Measurements from ENCODE around the gene SND1.

SND1 gene

DNA sequence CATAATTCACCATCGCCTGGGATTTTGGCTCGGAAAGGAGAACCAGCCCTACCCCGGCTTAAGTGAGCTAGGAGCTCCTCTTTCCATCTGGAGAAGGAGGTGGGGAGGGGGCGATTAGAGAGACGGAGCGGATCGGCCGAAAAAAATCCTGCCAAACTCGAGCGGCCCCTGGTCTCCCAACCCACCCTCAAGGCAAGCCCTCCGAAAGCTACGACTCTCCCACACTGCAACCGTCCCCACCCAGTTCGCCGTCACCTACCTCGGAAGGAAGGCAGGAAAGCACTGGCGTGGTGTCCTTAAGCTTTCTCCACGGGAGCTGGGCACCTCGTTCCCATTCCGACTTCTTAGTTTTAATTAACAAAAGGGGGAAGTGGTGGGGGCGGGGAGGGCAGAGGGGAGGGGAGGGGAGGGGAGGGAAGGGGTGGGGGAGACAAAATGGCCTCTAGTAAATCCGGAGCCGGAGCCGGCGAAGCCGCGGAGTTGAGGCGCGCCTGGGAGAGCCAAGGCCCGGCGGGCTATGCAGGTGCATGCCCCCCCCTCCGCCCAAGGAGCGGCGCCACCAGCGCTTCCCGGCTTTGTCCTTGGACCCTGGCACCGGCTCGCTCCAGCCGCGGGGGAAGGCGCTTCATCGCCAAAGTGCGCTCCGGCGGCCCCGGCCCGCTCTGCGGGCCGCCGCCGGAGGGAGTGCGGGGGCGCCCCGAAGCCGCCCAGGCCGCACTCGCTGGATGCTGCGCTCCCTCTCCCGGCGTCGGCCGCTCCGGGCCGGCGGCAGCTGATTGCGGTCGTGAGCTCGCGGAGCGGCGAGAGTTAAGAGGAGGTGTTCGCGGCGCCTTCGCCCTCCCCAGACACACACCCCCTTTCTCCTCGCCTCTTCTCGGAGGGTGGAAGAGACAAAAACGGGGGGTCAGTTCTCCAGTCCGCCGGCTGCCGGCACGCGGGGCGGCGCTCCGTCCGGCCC, 378.9 kb downstream of the SND1 start, which contains the start of gene LRRC4:
TSS of gene LRRC4 (minus strand) at position 784 of the 958 bp plus-strand sequence. CDS start 797 bp downstream, outside the sequence.
- DNase-seq = peak; percentile 31

DNA sequence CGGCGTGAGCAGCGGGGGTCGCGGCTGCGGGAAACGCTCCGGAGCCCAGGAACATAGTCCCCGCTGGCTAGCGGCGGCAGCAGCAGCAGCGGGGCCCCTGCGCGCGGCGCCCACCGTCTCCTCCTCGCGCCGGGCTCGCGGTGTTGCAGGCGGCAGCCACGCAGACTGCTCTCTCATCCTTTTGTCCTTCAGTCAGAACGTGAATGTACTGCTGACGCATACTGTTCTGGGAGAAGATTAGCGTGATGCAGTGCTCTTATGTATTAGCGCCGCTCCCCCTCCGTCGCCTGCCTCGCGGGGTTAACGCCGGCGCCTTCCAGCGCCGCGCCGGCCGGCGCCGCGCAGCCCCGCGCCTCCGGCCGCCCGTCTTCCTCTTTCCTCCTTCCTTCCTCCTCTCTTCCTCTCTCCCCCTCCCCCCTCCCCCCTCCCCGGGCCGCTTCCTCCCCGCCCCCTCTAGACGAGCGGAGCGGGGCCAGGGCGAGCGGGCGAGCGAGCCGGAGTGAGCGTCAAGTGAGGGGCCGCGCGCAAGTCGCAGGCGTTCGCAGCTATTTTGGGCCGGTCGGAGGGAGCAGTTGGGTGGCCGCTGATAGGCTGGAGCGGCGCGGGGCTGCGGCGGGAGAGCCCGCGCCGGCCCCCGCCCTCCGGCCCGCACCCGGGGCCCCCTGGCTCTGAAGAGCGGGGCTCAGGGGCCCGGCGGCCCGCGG, 380.1 kb downstream of the SND1 start:
- peak; percentile 51 for DNase-seq

DNA sequence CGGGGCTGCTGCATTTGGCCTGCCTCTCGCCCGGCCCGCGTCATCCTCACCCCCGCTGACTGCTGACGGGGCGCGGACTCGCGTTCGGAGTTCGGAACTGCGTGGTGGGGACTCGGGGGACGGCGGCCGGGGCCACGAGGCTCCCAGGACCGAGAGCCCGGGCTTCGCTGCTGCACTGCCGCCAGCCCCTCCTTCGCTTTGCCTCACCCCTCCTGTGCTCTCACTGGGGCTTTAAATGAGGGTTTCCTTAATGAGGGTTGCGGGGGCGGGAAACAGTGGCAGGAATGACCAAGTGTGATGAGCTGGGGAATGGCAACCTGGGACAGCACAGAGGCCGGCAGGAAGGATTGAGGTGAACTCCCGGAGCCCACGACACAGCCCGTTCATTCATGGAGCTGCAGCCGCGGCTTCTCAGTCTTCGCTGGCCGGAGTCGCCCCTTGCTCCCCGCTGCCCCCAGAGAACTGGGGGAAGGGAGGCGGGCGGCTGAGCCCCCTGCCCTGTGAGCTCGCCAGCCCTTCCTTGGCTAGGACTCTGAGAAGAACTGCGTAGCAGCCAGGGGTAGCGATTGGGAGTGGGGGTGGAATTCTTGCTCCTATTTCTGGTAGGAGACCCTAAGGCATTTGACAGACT, 380.7 kb downstream of the SND1 start:
- DNase-seq = peak; percentile 15

DNA sequence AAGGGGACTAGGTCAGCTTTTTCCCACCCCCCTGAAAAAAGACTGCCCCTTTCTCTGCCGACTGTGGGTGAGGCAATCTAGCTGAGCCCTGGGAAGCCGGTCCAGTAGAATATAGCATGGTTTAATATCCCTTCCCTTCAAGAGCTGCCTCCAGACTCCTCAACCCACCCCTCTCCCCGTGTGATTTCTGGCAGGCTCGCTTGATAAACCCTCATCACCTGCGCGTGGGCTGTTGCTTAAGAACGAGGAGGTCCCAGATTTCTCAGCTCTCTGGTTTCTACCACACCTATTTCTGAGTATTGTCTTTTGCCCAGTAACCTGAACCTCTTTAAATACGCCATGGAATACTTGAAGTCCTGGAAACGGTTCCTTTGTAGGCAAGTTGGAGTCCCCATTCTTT, 381.3 kb downstream of the SND1 start:
- no peak for DNase-seq

DNA sequence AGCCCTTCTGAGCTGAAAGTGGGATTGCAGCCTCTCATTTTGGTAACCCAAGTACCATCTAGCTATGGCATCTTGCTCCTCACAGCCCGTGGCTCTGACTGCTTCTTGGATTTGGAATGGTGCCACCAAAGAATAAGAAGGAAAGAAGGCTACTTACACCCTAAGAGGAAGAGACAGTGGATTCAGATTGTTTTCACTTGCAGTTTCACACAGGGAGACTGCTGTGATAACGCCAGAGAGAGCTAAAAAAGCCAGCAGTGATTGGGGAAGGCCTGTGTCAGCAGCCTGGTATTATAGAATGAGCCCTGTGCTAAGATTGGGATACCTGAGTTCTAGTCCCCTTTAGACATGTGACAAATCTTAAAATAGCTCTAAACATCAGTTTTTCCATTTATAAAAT, 382.8 kb downstream of the SND1 start:
- DNase-seq = no peak

DNA sequence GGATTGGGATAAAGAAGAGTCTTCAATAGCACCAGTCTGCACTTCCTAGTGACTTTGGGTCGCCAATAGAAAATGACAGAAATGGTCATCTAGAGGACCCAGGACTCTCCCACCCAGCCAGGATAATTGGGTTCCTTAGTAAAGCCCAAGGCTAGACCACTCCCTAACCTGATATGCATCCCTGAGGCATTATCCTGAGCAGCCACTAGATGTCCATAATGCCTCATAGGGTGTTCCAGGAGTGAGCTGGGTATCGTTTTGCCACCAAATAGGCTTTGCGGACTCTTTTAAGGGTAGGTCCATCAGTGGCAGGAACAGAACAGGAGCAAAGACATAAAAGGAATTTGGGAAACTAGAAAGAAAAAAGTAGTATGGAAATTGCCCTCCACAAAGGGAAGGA, 383.7 kb downstream of the SND1 start:
- no peak for DNase-seq

DNA sequence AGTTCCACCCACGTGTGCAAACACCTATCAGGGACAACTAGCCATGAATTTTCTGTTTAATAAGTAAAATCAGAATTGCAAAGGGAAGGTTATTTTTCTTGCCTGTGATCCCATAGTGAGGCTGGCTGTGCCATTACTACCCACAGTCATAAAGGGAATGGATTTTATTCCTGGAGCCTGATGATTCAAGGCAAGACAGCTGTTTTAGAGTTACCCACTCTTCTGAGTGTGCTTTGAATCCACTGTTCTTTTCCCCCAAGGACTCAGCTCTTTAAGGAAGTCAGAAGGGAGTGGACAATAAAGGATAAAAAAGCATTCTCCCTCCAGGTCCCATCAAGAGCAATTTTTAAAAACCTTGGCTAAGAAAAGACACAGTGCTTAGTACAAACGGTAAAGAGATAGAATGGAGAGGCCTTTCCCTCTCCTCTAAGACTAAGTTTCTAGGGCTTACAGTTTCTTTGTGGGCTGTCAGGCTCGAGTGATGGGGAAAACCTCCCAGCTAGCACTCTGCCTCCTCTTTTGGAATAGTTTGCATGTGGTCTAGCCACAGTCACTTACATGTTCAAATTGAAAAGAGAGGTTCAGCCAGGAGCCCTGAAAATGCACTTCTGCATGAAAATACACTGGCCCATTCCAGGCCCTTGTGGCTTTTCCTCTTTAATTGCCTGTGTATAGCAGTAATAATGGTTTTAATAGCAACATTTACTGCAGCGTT, 384.4 kb downstream of the SND1 start:
- no peak for DNase-seq

DNA sequence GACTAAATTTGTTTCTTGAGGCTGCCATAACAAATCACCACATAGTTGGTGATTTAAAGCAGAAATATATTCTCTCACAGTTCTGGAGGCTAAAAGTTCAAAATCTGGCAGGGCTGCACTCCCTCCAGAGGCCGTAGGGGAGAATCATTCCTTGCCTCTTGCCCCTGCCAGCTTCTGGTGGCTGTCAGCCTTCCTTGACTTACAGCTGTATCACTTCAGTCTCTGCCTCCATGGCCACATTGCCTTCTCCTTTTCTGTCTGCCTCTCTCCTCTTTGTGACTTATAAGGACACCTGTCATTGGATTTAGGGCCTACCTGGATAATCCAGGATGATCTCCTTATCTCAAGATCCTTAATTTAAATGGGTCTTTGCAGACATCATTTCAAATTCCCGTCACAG, 385.1 kb downstream of the SND1 start:
- DNase-seq = no peak

DNA sequence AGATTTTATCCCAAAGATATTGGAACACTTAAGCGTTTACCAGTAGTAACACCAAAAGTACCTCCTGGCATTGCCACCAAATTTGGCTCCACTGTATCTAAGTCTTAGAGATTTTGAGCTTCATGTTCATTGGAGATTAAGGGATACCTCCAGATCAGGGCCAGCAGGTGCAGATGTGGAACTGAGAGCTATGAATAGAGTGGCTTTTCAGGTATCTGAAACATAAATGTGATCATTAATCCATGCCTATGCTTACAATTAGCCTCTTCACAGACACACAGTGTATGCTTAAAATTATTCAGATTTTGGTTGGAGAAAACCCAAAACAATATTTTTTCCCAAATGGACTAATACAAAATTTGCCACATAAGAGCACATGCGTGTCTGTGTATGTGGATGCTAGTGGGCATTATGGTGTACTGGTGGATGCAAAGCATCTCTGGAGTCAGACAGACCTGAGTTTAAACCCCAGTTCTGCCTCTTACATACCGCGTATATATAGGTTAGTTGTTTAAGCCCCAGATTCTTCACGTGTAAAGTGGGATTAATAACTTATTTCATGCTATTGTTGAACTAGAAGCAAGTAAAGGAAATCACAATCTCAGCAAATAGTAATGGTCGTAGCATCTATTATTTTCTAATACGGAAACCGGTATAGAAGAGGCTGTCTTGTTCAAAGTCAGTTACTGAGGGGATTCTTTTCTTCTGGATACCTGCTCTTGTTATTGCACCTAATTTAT, 386.1 kb downstream of the SND1 start:
- DNase-seq = no peak

DNA sequence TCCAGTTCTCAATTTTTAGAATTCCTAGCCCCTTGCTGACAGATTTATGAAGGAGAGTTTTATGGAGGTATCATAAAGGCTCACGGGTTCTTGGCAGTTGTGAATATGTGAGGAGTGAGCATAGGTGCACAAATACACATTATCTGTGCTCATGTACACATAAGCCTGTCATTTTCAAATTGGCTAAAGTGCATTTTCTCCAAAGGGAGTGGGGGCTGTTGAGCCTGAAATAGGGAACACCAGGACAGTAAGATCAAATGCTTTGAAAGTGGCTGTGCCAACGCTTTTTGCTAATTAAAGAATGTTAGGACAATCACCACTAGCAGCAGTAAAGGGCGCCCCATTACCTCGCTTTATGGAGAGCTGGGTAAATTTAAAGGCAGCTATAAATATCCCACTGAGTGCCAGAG, 387.6 kb downstream of the SND1 start:
- no peak for DNase-seq

DNA sequence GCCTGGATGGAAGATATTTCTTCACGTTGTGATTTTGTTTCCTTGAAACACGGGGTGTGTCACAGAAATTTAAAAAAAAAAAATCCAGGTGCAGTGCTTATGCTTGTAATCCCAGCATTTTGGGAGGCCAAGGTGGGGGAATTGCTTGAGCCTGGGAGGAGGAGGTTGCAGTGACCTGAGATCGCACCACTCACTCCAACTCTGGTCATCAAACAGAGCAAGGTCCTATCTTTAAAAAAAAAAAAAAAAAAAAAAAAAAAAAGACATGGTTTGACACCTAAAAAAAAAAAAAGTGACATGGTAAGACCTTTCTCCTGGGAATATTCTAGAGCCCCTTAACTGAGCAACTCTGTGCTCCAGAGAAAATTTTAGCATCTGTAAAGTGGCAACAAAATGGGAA, 388.2 kb downstream of the SND1 start:
- DNase-seq = no peak

DNA sequence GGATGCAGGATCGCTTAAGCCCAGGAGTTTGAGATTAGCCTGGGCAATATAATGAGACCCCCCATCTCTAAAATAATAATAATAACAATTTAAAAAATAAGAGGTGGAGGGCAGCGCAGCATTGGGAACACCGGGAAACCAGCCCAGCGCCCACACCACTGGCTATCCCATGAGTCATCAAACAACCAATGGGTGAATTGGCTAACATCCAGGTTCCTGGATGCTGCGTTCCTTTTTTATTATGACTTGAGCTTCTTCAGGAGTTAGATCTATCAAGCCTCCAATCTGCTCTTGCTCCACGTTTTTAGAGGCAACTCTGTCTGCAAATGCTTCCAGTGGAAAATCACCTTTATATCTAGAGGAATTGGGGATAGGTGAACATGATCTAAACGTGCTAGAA, 389.2 kb downstream of the SND1 start:
- no peak for DNase-seq

DNA sequence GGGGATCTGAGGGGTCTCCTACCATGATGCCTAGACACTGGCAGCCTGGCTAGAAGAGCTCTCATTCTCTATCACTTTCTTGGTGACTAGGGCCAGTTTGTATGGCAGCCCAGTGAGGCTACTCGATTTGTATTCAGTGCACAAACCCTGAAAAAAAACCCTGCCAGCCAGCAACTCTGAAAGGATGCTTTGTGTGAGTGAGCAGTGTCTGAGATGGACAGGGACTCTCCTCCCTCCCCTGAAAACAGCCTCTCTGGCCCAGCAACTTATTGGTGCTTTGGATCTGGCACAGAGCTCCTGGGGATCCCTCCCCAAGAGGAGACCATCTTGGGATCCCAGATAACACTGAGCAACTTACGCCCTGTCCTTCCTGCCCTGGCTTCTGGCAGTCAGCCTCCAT, 390.0 kb downstream of the SND1 start:
- DNase-seq = no peak

DNA sequence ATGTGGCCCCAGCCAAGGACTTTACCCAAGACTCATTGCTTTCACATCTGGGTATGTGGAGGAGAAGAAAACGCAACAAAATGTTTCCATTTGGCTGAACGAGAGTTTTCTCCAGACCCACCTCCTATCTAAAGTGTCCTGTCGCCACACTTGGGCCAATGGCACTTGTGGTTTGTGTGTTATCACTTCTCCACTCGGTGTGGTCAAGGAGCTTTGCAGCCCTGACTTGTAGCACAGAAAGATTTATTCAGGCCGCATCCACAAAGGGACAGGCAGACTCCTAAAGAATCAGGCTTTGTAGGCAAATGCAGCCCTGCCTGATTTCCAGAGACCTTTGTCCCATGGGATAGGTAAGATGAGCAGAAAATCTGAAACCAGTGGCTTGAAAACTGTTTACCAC, 392.1 kb downstream of the SND1 start:
- DNase-seq = no peak

DNA sequence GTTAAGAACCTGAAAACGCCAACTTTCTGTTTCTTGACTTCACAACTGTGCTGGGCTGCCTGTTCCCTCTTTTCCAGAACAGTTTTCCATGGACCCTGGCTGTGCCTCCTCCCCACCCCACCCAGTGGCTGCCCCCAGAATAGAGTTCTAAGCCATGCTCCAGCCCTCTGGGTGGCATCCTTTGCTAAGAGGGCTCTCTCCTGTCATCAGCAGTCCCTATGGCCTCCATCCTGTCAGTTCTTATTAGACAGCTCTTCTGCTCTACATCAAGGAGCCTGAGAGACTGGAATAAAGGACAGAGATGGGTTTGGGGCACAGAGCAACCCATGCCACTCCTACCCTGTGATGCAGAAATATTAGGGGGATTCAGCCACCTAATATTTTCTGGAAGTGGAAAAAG, 393.2 kb downstream of the SND1 start:
- DNase-seq = no peak

DNA sequence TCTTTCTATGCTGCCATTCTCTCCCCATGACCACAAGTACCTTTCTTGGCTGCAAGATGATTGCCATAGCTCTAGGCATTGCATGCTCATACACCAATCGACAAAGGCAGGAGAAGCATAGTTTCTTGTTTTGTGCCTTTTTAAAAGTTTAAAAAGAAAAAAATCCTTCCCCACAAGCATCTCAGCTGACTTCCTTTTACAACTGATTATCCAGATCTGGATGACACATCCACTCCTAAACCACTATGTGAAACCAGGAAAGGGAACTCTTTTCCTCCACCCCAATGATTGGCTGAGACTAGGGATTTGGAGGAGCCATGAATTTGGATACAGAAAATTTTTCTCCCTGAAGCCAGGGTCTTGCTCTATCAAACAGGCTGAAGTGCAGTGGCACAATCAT, 393.8 kb downstream of the SND1 start:
- no peak for DNase-seq

DNA sequence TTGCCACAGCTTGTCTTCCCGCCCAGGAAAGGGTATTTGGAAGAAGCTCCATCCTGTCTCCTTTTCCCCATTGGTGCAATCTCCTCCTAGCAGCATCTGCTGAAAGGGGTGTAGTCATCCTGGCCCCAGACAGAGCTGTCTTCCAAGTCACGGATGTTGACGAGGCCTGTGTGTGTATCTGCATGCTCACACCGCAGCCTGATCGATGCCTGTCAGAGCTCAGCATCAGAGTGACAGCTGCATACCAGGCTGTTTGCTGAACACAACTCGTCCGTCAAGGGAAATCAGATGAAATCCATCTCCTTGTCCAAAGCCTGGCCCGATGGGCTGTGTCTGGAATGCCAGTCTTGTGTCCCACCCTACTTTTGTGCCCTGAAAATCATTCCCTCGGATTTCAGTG, 400.4 kb downstream of the SND1 start:
- no peak for DNase-seq

DNA sequence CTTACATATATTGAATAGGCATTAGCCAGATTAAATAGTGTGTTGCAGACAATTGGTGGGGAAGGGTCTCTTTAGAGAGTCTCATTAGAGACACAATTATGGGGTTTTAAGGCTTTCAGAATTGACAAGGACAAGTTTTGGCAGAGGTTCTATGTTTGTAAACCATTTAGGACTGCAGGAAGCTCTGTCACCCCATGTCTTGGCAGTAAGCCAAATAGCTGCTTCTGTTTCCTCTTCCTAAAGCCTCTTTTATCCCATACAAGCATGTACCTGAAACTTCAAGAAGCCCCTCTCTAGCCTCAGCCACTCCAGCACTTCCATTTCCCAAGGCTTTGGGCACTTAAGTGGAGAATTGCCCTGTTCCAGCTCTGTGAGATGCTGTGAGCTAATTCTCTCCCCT, 401.0 kb downstream of the SND1 start:
- peak; percentile 31 for DNase-seq

DNA sequence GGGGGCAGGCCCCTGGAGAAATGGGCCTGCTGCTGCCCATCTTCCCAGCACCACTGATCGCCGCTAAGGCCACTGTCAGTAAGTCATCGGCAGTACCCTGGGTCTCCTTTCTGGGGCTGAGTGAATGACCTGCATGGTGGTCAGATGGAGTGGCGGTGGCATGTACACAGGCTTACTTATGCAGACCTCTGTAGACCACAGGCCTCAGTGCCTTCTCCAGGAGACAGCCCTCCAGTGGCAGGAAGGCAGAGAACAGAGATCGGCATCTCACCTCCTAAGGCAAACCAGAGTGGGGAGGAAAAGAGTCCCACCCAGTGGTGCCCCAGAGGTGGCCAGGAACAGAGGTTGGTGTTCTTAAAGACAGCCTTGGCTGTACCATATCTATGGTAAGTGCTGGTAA, 402.0 kb downstream of the SND1 start:
- DNase-seq = no peak

DNA sequence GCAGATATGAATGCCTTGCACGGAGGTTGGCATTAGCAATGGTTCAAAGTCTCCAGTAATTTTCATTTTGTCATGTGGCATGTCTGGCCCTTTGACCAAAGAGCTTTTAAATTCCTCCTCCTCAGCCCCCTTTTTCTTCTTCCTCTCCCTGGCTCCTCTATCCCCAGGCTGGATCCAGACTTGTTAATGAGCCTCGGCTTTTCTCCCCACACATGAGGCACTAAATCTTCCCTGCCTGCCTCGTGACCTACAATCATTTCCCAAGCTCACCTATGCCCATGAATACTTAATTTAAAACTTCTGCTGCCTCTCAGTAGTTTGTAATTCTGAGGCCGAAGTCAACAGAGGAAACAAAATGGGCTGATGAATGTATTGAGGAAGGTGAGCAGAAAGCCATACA, 402.5 kb downstream of the SND1 start:
- DNase-seq = no peak

DNA sequence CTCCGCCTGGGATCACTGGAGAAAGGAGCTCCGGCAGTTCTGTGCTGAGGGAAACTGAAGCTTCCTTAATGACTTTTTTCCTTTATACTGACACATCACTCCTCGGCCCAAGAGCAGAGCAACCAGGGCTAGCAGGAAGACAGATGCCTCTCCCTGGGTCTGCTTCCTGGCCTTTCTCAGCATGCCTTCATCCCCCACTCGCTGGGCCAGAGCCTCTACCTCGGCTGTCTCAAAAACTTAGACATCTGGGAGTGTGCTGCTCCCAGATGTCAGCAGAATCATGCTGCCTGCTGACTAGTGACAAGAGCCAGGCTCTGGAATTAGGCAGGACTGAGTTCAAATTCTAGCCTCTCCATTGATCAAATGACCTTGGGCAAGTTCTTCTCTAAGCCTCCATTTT, 403.6 kb downstream of the SND1 start:
- DNase-seq = no peak

DNA sequence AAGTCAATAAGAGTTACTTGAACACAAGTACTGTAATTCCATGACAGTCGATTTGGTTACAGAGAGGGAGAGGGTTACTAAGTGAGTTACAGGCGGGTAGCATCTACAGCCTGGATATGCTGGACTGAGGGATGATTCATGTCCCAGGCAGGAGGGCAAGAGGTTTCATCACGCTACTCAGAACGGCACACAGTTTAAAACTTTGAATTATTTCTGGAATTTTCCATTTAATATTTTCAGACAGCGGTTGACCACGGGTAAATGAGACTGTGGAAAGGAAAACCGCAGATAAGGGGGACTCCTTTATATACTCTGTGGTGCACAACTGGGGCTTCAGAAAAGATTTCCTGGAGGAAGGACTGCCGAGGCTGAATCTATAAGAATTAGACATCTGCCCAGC, 404.9 kb downstream of the SND1 start:
- no peak for DNase-seq

All from CD4-positive, alpha-beta T cell treated with Interleukin-17A for 4 hours (primary cell).